DMS114 treated with DMSO at 0.1 percent for 48 hours (cell line): Measurements from ENCODE around the gene FXYD5.
A peak's percentile ranks its signal among the peaks of the same experiment; 100 is the strongest.

Source experiments
- DNase-seq: peaks from one replicate; lab custom pipeline; 2025; ENCODE audit not compliant: unreplicated experiment; lab: John Stamatoyannopoulos, UW

Gene FXYD5, protein sequence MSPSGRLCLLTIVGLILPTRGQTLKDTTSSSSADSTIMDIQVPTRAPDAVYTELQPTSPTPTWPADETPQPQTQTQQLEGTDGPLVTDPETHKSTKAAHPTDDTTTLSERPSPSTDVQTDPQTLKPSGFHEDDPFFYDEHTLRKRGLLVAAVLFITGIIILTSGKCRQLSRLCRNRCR

GRCh38 chr19:35154525-35155406, at the start of gene FXYD5:
FXYD5 (plus strand) TSS chr19:35154735; CDS start chr19:35155551, 816 bp downstream.
- DNase-seq: no peak

DNA sequence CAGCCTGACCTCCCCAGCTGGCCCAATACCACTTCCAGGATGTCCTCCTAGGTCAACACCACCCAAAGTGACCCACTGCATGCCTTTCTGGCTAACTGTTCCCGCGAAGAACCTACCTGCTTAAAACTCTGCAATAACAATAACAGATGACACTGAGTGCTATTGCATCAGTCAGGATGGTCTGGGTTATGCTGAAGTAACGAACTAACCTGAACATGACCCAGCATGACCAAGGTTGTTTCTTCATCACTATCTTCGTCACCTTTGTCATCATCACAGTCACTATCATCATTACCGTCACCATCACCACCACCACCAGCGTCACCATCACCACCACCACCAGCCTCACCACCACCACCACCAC, 49.5 kb upstream of the FXYD5 start:
- no peak for DNase-seq

DNA sequence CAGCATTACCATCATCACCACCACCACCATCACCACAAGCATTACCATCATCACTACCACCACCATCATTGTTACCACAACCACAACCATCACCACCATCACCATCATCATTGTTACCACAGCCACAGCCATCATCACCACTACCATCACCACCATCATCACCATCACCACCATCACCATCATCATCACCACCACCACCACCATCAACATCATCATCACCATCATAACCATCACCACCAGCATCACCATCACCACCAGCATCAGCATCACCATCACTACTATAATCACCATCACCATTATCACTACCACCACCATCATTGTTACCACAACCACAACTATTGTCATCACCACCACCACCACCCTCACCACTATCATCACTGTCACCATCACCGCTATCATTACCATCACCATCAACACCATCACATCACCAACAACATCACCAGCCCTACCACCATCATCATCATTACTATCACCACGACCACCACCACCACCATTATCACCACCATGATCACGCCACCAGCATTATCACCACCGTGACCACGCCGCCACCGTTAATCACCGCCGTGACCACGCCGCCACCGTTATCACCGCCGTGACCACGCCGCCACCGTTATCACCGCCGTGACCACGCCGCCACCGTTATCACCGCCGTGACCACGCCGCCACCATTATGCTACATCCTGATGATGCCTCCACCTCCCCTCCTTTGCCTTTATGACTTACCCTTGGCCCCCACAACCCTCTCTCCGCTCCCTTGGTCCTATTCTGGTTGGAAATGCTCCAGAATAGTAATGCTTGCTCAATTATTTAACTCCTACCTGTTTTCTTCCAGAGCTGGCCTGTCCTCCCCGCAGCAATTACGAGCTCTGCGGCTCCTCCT, 48.9 kb upstream of the FXYD5 start:
- no peak for DNase-seq

GRCh38 chr19:35106291-35106583, 48.3 kb upstream of the FXYD5 start:
- DNase-seq: no peak

GRCh38 chr19:35106898-35107541, 47.5 kb upstream of the FXYD5 start:
- DNase-seq: no peak

GRCh38 chr19:35107545-35107944, 47.0 kb upstream of the FXYD5 start:
- DNase-seq: no peak

DNA sequence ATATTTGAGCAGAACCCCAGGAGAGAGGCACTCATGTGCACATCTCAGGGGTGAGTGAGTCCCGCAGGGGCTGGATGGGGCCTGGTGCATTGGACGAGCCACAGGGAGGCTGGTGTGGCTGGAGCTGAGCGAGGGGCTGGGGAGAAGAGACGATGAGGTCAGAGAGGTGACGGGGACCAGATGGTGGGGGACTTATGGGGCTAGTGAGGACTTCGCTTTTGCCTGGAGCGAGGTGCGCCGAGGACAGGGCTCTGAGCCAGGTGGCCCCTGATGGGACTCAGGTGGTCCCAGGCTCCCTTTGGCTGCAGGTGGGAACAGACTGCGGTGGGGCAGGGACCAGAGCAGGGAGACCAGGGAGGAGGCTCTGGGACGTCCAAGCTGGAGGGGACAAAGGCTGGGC, 45.8 kb upstream of the FXYD5 start:
- no peak for DNase-seq

DNA sequence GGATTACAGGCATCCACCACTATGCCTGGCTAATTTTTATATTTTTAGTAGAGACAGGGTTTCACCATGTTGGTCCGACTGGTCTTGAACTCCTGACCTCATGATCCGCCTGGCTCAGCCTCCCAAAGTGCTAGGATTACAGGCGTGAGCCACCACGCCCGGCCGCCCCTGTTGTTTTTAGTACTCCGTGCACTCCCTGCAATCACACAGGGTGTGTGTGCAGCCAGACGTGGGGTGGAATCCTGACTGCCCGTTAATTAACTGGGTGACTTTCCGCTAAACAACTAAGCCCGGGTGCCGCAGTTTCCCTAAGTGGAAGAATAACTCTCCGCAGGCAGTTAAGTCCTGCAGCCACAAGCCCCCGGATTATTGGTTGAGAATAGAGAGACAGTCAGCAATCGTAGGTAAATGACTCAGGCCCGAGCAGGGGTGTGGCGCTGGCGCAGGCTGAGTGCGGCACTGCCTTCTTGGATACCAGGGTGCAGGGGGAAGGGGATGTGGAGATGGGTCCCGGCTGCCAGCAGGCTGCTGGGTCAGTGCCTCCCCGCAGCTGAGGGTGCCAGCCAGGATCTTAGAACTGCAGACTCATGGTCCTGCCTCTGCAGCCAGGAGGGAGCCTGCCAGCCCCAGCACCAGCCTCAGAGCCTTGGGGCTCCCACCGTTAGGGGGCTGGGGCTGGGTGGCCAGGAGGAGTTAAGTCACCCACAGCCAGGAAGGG, 45.0 kb upstream of the FXYD5 start:
- no peak for DNase-seq

- DNase-seq: no peak
These were observed 43.6 kb upstream of the FXYD5 start for GRCh38 chr19:35110974-35111373.

DNA sequence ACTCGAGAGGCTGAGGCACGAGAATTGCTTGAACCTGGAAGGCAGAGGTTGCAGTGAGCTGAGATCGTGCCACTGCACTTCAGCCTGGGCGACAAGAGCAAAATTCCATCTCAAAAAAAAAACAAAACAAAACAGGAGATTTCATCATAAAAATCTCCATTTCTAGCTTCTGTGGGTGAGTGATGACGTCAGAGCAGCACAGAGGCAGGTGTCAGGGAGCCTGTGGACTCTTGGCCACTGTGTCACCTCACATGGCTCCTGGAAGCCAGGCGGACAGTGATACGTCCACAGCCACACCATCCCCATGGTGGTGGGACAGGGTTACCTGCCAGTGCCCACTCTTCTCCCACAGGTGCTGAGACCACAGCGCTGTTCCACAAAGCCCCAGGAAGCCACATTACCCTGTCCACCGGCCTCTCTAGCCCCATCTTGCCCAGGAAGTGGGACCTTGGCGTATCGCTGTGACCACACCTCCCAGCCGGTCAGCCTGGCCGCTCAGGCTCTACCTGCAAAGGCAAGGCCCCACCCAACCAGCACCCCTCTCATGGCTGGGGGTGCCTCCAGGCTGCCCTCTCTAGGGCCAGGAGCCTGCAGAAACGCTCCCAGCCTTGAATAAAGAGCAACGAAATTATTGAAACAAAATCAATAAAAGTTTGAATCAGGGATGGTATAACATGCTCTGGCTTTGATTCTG, 41.4 kb upstream of the FXYD5 start:
- DNase-seq: no peak

DNA sequence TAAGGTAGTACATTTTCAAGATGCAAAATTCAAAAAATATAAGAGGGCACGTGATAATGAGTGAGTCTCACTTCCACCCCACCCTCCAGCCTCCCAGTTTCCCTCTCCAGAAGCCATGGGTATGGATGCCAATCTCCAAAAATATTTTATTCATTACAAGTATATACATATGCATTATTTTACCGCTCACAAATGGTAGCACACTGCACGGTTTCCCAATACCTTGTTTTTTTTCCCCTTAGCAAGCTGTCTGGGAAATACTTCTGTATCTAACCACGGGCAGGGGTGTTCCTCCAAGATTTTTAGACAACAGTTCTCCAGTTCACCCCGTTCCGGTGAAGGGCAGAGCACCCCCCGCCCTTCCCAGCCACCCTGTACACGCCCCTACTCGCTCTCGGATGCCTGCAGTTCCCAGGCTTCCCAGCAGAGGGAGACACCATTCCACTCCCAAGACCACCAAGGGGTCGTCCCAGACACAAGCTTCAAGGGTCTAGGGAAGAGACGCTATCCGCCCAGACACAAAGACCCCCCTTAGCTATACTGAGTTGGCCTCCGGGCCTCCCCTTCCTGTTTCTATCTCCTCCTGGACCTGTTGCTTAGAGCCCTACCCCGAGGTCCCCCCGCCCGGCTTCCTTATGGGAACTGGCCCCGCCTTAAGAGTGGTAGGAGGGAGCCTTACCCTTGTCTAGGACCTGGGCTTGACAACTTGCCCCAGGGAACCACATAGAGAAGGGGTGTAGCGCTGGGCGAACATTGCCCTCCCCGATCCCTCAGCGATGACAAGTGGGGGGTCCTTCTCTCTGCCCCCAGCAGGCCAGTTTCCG, 40.0 kb upstream of the FXYD5 start:
- peak; percentile 46 for DNase-seq

DNA sequence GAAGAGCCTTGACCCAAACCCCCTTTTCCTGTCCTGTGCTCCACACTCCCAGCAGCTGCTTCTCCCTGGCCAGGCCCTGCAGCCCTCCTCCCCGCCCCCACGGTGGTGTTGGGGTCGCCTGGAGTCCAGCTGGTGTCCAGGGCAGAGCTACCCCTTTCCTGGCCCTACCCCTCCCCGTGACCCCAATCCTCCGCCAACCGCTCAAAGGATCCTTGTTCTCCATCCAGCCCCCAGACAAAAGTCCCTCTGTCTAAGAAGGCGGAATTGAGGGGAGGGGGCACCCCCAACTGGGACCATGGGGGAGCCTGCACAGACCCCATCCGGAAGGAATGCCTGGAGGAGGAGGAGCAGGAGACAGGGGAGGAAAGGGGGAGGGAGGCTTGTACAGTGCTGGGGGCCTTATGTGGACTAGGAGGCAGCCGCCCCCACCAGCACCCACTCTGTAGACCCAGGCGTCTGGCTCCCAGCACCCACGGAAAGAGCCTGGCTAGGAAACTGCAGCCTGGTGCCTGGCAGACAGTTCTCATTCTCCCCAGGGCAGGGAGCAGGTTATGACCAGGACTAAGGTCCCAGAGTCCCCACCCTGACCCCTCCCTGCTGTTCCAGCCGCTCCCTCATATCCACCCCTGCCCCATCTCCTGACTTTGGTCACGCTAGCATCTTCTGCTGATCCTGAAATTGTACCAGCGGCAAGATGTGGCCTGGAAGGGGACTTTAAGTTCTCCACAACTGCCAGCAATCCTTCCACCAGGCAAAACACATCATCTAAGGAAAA, 39.2 kb upstream of the FXYD5 start, which contains the start of gene FXYD3:
FXYD3 (plus strand) TSS at position 647 of the 775 bp plus-strand sequence. CDS start 3,554 bp downstream, outside the sequence.
- DNase-seq: no peak

GRCh38 chr19:35116072-35116801, 38.3 kb upstream of the FXYD5 start:
- no peak for DNase-seq

DNA sequence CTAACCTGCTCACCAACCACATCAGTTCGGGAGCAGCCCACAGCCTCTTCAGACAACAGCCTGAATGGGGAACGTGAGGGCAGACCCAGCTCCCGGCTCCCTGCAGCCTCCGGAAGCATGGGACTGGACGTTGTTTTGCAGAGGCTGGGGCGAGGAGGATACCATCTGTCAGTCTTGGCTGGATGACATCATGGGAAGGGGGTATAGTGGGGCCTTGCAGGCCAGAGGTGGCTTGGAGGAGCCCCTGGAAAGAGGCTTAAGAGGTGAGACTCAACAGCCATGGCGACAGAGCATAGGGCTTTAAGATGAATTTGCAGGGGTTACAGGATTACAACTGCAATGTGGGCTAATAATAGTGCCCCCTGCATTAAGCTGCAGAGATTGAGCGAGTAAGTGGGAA, 37.4 kb upstream of the FXYD5 start:
- no peak for DNase-seq

GRCh38 chr19:35117799-35118198, 36.7 kb upstream of the FXYD5 start:
- DNase-seq: no peak

- no peak for DNase-seq
These were observed 36.1 kb upstream of the FXYD5 start for GRCh38 chr19:35118268-35119020.

DNA sequence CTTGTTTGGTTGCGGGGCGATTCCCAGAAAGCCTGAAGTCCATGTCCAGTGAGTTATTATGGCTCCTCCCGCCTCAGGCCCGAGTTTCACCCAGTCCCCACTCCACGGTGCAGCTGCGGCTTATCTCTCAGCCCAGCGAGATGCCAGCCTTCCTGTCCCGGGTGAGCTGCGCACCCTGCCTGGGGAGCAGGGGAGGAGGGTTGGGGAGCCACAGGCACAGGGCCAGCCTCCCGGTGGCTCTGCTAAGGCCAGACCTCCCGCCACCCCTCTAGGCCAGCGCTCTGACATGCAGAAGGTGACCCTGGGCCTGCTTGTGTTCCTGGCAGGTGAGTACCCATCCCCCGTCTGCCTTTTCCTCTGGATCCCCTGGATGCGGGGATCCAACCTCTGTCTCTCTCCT, 35.4 kb upstream of the FXYD5 start:
- no peak for DNase-seq
